SK-N-DZ (cell line): ENCODE results near the gene AOAH.
A peak's percentile ranks its signal among the peaks of the same experiment; 100 is the strongest.

Source experiments
- DNase-seq: peaks from one replicate; pipeline ENCODE4 v3.0.0-alpha.2; 2015; ENCODE audit warnings: low spot score

AOAH gene

DNA sequence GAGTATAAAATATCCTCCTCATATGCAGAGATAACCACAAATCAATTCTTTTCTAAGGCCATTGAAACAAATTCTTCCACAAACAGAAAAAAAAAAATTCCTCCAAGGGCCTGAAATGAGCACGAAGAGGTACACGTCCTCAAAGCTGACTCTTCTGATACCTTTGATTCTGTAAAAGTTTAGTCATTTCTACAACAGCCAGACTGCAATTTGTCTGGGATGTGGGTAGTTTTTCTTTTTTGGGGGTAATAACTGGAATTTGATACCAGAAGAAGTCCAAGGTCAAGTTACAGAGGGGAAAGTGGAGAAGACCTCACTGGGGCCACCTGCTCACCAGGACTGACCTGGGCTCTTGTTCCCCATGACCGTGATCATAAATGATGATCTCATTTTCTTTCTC lies 121.8 kb downstream of the AOAH start:
- no peak for DNase-seq

DNA sequence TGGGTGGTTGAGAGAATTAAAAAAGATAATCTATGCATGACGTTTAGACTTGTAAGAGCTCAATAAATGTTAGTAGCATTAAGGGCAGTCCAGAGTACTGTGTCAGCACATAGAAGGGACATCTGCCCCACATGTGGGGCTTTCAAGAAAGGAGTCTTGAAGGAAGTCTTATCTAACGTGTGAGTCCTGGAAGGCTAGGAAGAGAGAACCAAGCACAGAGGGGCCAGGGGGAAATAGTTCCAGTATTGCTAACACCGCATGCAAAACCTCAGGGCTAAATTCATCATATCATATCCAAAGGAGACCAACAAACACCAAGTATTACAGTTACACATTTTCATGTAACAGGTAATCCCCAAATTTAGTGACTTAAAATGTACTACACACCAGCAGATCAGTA lies 122.7 kb downstream of the AOAH start:
- no peak for DNase-seq

DNA sequence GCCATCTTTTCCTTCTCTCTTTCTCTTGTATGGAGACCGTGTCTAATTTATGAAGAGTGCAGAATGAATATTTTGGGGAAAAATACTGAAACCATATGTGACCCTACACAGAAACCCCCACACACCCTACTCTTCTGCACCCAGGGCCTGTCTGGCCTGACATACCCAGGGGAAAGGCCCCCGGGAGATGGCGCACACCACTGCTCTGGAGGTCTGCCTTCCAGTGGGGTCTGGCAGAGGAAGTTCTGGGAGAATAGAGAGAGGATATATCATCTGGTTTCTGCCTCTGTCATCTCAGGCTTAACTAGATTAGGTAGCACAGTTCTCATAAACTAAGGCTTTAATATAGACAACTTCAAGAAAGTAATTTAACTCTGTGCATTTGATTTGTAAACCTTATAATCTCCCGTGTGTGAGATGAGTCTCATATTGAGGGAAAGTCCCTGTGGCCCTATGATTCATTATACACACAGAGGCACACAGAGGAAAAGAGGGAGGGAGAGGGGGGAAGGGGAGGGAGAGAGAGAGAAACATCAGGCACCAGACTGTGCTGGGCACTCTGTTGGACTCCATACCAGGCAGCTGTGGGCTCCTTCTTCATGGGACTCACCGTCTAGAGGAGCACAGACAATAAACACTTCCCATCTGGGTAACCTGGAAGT lies 123.3 kb downstream of the AOAH start:
- peak; percentile 79 for DNase-seq

DNA sequence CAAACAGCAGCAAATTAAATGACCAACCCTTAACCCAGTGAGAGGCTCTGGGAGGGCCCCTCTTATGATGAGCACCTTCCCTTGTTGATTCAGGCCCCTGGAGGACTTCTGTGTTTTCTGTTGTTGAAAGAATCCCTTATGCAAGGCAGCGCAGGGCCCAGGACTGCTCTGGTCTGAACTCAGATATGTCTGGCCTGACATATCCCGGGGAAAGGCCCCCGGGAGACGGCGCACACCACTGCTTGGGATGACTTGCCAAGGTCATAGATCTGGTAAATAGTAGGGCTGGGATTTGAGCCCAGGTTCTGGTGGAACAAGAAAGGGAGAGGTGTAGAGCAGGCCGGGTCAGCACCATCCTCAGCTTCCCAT lies 124.0 kb downstream of the AOAH start:
- DNase-seq = no peak

DNA sequence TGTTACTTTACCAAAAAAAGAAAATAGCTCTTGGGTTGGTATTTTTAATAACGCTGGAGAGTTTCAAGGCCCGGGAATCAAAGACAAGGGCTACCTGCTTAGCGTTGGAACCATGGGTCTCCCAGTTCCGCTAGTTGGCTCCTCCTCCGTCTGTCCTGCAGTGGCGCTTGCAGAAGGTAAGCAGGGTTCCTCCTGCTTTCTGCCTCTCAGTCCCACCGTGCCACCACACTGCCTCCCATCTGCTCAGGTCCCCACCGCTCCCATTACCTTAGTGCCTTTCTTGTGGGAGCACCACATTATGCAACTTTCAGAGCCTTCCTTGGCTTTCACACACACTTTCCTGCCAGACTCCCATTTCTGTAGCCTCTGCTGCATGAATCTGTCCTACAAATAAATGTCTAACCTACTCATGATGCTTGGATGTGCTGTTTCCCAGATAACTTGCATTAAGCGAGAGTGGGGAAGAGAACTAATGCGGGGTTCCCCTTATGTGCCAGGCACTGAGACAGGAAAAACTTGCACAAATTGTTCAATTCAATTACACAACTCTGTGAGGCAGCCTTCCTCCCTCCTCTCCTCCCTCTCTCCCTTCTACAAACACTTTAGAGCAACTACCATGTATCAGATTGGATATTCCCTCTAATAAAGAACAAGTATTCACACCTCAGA lies 124.5 kb downstream of the AOAH start:
- no peak for DNase-seq

DNA sequence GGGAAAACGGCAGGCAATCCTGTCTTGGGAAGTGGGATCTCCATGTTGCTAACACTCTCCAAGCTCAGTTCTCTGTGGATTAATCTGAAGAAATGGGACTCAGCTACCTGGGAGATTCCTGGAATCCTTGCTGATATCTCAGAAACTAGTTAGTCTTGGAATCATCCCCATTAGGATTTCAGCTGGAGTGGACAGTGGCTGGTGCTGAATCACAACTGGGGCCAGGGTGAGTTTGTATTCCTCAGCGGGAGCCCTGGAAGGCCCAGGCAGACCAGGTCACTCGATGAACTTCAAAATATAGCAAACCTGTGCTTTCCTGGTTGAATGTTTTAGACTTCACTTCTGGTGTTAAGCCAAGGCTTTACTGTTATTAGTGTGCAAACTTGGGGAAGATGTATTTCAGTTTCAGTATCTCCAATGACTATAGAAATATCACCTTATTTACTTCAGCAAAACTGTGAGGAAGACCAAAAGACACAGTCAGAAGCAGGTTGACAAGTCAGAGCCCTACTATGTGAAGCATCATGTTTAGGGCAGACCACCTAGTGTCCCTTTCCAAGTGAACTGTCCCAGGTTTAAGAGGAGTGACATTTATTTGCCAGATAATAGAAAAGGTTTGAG lies 126.1 kb downstream of the AOAH start:
- DNase-seq = no peak

DNA sequence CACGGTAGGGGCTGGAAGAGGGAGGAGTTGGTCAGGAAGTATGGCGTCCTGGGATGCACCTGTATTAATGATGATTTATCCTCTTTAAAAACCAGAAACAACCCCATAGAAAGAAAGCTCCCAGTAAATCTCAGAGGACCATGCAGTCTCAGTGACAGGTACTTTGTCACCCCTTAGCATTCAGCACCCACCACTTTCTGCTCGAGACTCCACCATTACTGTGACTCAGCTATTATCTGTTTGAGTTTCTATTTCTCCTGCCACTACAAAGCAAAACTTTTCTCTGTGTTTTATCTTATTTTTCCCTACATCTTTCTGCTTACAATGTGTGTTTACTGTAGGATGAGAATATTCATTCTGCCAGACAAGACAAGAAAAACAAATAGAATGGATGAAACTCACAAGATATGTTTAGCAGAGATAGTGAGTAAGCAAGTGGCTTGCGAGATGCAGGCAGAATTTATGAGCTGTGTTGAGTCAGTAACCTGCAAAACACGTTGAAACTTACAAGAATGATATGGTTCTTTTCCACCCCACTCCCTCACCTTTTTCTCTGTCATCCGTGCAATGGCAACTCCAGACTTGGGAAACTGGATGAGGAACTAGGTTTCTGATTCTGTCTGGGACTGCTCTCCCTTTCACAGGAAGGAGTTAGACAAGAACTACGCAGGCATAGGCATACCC lies 127.1 kb downstream of the AOAH start:
- no peak for DNase-seq

DNA sequence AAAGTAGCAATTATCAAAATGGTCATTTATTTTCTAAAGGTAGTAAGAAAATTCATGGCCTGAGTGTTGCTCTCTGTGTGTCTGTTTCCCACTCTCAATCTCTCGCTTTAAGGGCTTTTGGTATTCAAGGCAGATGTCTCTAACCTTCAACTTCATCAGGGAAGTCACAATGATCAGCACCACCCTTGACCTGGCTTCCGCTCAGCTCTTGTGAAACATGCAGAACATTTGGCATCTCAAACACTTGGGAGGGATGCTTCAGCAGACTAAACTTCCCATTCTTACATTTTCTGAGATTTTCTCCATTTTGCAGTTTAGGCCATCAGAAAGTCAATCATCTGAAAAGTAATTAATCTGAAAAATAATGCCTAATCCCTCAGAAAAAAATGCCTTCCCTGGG lies 129.8 kb downstream of the AOAH start:
- DNase-seq = no peak

DNA sequence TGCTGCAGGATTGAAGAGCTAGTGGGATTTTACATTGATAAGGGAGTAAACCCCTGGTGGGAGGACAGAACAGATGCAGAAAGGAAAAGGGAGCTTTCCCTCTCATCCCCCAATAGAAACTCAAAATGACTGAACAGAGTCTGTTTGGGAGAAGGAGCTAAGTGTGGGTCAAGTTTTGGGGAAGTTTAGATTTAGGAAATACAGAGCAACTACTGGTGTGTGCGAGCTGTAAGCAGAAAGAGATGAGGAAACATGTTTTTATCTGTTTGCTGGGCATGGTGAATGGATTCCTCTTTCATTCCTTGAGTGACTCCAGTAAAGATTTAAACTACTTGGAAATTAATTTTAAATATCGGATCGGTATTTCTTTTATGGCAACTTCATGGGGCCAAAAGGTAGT lies 132.7 kb downstream of the AOAH start:
- DNase-seq = no peak

DNA sequence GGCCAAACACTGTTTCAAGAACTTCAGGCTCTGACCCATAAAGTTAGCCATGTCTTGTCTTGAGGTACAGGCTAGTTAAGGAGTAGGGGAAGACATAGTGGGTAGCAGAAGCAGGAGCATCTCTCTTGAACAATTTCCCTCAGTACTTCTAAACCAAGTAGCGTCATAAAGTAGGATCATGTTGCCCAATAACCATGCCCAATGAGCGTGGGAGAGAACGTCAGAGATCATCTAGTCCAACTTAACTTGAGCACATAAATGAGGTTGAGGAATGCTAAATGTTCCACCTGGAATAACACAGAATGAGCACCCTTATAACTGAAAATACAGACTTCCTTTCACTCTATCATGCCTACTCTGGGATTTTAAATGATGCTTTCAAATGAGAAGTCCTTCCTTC lies 134.9 kb downstream of the AOAH start:
- DNase-seq = no peak

DNA sequence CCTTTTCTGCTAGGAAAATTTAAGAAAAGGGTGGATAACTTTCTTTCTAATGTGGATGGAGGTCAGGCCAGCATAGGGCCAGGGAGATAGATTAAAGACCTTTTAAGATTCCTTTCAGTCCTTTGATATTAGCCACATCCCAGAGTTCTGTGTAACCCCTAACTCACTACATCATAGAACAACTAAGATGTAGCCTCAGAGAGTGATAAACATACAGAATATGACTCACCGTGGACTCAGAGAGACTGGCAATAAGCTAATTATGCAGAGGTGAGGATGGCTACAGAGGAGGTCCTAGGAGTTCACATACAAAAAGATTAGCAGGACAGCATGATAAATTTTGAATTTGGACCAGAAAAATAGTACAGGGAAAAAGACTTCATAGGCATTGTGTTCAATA lies 141.0 kb downstream of the AOAH start:
- no peak for DNase-seq

DNA sequence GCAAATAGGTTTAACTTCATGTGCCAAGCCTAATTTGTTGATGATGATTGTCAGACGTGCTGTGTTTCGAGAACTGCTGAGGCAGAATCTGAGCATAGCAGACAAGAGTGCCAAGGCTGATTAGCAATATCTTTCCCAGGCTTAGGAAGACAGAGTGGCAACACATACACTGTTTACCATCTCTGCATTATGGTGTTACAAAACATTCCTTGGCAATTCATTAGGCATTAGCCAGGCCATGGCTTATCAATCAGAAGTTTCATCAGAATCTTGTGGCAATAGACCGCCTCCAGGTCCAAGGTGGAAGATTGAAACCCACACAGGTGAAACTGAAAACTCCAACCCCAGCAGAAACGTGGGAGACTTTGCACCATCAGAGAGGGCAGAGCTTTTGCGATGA lies 148.5 kb downstream of the AOAH start:
- DNase-seq = peak; percentile 46

DNA sequence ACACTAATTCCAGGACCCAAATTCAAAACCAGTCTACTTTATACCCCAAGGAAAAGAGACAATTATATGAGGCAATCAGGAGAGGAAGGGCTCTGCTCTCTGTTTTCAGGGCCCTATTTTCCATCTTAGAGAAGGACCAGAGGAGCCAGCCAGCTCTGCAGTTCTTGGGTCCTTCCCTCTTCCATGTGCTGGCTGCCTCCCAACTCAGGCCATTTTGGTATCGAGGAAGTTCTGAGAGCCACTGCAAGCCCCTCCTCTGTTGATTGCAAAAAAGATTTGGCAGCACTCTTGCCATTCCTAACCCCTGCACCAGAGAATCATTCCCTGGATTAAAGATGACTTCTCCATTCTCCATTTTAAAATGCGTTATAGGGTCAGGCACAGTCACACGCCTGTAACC lies 151.2 kb downstream of the AOAH start:
- DNase-seq = no peak

DNA sequence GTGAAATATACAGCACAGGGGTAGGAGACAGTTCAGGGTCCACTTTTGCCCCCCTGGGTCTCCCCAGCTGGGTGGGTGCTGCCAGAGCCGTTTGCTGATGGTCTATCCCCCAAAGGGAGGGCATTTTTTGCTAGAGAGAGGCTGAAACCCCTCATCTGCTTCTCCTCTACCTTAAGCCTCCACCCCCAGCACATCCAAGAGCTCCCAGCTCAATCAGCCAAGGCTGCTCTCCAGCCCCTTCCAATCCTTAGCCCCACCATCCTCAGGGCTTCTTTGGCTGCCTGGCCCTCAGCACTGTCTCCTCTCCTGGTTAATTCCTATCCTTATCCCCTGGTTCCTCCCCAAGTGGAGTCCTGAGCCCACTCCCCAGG lies 153.1 kb downstream of the AOAH start:
- DNase-seq = no peak

DNA sequence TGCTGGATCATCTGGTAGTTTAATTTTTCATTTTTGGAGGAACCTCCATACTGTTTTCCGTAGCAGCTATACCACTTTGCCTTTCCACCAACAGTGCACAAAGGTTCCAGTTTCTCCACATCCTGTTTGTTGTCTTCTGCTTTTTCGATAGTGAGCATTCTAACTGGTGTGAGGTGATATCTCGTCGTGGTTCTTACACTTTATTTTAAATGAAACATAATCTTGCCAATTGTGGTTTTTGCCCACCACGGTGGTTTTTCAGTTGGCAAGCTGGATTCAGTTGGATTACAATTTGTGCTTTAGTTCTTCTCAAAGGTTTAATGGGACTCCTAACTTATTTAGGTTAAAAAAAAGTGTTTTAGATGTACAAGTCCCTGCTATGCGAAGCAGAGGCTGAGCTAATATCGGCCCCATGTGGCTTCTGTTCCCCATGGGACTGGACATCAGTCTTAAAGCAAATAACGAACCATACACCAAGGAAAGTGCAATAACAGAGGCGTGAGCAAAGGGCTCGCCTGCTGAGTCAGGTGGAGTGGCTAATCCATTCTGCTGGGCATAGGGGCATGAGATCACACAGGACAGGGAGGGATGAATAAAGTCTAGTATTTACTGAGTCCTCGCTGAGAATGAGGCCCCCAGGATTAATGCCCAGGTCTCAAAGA lies 153.6 kb downstream of the AOAH start:
- no peak for DNase-seq

DNA sequence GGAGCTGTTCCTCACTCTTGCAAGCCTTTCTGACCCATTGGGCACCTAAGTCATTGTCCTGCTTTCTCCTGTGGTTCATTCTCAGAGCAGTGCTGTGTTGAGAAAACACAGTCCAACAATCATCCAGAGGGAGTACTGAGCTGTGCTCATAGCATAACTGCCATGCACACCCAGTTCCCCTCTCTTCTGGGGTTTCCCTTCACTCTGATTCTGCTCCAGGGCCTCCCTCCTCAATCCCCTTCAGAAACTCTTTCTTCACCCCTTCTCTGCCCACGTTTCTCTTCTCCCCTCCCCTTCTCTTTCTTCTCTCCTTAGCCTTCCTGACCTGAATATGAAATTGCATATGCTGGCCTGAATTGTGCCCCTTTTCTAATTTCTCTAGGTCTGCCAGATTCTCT lies 155.8 kb downstream of the AOAH start:
- DNase-seq = no peak

DNA sequence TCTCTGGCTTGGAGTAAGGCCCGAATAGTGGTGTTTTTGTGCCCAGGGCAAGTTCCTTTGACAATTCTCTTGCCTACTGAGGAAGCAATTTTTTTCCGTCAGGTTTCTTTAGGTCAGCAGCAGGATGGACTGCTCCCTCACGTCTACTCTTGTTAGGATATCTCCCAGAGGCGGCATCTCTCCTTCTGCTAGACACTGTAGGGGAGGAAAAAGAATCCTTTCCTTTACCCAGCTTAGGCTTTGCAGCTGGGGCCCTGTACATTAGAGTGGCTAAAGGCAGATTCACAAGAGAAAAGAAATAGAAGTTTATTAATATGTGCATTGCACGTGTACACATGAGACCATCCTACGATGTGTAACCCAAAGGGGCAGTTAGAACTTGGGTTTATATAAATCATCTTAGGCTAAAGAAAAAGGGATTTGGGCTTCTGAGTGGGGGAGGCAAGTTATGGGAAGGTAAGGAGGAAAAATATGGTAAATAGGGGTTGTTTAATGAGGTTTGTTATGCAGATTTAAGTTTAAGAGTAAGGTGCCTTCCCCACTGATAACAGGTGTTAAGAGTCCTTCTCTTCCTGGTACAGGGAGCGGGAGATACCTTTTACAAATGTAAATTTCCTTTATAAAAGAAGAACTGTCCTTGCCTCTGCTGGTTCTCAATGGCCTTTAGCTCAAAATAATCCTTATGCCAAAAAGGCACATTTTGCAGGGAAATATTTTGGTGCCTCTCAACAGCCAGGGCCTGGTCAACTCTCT lies 156.4 kb downstream of the AOAH start:
- DNase-seq = no peak

DNA sequence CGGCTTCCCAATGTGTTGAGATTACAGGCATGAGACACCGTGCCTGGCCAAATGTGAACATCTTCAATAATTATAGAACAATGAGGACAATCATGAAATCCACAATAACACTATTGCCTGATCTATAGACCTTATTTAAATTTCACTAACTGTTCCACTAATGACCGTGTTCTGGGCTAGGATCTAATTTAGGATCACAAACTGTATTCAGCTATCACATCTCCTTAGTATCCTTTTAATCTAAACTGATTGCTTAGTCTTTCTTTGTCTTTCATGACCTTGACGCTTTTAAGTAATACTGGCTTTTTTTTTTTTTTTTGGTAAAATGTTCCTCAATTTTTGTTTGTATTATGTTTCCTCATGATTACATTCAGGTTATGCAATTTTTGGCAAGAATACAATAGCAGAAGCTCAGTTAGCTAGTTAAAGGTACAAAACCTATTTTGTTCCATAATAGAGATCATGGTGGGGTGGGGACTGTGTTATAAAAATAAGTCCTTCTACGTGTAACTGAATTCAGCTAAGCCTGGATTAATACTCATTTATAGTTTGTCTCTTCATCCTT lies 158.4 kb downstream of the AOAH start:
- DNase-seq = no peak

DNA sequence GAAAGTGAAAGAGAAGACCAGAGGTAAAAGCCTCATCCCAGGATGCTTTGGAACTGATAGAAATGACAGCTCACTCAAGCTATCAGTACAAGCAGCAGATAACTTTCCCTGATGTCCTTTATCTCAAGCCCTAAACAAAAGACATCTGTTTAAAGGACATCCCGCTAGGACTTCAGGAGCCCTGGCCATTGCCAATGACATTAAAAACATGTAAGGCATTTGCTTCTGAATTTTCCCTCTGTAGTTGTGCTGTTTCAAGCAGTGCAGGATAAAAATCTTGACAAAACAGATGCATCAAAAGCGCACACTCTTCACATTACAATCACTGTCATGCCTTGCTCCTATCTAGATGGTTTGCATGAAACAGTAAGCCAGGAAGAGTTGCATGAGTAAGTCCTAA lies 159.8 kb downstream of the AOAH start:
- DNase-seq = peak; percentile 81

DNA sequence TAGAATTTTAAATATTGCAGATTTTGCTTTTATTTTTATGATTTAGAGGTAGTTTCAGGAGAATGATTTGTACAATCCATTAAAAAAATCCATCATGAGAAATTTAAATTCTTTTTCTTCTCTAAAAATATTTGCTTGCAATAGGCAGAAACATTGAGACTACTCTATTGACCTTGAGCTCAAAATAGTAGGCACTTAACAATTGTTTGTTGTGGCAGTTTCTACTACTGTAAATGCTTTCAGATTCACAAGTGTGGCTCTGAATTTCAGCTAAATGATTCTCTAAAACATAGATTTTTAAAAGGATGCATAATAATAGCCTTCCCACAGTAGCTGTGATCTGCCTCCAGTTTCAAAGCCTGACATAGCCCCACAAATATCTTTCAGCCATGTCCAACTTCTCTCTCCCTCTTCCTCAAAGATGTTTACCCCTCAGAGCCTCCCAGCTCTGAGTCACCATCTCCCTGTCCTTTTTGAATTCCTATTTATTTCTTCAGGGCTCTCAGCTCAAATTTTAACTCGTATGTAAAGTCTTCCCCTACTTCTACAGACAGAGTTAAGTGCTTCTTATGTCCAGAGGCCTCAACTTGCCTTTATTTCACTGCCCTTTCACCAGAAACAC lies 160.5 kb downstream of the AOAH start:
- no peak for DNase-seq

DNA sequence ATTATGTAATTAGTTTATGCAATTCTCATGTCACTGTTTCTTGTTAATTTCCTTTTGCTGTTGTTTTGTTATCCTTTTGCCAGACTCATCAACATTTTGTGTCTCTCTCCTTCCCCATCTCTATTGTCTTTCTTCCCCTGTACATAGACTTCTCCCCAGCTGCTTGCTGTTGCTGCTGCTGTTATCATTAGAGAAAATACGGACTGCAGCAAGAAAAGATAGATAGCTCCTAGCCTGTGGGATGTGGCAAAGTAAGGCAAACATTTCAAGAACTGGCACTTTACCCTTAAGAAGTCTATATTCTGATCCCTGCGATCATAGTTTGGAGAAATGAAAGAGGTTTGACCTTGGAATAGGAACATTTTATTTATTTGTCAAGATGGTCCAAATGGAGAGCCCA lies 162.2 kb downstream of the AOAH start:
- DNase-seq = no peak
